A549 treated with AZD9567 at 1 μM for 4 hours (cell line): ENCODE measurements around the gene SDCBP2. TPM values are rescaled to one million over a fixed set of nuclear protein-coding genes. Genes with fewer than 3 reads are reported as not detected.

Experiments used
- total RNA-seq: library from RNA; stranded (reverse); fragments of 200-300 nt; extraction: Qiagen RNA extraction; gene quantifications from 5 replicates; pipeline ENCODE4 v1.2.3, GENCODE V29; 2022; ENCODE audit not compliant: insufficient read depth

The SDCBP2 gene
- total RNA-seq, result 1.5 to 2.1 TPM (median 1.7 TPM) in 5 replicates

GRCh38 chr20:1328680-1329330 is at the start of gene SDCBP2:
SDCBP2 (minus strand) TSS chr20:1329139; CDS start chr20:1320416, 8,723 bp downstream.

GRCh38 chr20:1266167-1266973 is 62.6 kb downstream of the SDCBP2 start, which contains the start of gene SNPH:
SNPH (plus strand) TSS chr20:1266294; CDS start chr20:1296240, 29,946 bp downstream.

Other genes with a start within 250 kb of the SDCBP2 start
- 200 to 234 TPM (median 224 TPM) in 5 replicates for gene PSMF1, start 210.5 kb downstream of the SDCBP2 start, total RNA-seq
- 1.2 to 4.5 TPM (median 3.7 TPM) in 5 replicates for gene TMEM74B, start 144.2 kb downstream of the SDCBP2 start, total RNA-seq
- 0.06 TPM in 2 of 5 replicates, not detected in the others for gene C20orf202, start 125.7 kb downstream of the SDCBP2 start, total RNA-seq
- gene RAD21L1, start 103.1 kb downstream of the SDCBP2 start, total RNA-seq, result not detected in 5 replicates
- gene SNPH, start 62.8 kb downstream of the SDCBP2 start, total RNA-seq, result 3.9 to 5.3 TPM (median 4.3 TPM) in 5 replicates
- 505 to 618 TPM (median 515 TPM) in 5 replicates for gene FKBP1A, start 63.9 kb upstream of the SDCBP2 start, total RNA-seq
- gene NSFL1C, start 137.7 kb upstream of the SDCBP2 start, total RNA-seq, result 114 to 129 TPM (median 116 TPM) in 5 replicates
- gene SIRPB2, start 162.3 kb upstream of the SDCBP2 start, total RNA-seq, result not detected in 5 replicates
- gene SIRPD, start 228.6 kb upstream of the SDCBP2 start, total RNA-seq, result not detected in 5 replicates